PC-3 (cell line): ENCODE measurements around the gene USH1C. TPM values are rescaled to one million over a fixed set of nuclear protein-coding genes. Genes with fewer than 3 reads are reported as not detected.

Experiments used
- ATAC-seq: fragments of 200-7000 bp; cut with Tn5 transposase; 2 replicates; pipeline ENCODE4 v1.9.1; 2020; ENCODE audit warnings: mild to moderate bottlenecking, moderate library complexity
- BruUV-seq: library from RNA; stranded (reverse); fragments of 400-500 nt; replicated peaks from 2 replicates; lab custom pipeline; 2021; lab: Mats Ljungman, UMichigan
- CTCF ChIA-PET: fragments of 300-600 bp; sonication (Branson Sonifier 250); formaldehyde crosslinking; loops from one replicate; lab custom pipeline; 2022; ENCODE audit warnings: antibody characterized with exemption; lab: Charles Lee
- POLR2A ChIA-PET: fragments of 300-600 bp; sonication (Branson Sonifier 250); formaldehyde crosslinking; loops from one replicate; lab custom pipeline; 2022; ENCODE audit warnings: antibody characterized with exemption; ENCODE audit not compliant: unreplicated experiment; lab: Charles Lee
- DNase-seq: peaks from one replicate; pipeline ENCODE4 v3.0.0-alpha.2; 2015
- H2AFZ ChIP-seq: fragments of 300-600 bp; sonication (generic); 2 replicates; pipeline ENCODE4 v1.6.0; 2016; ENCODE audit warnings: antibody characterized with exemption, low read length
- H3F3A ChIP-seq: fragments of 300-600 bp; sonication (generic); one replicate; pipeline ENCODE4 v1.6.0; 2017; ENCODE audit warnings: antibody characterized with exemption, low read length, control low read depth, mild to moderate bottlenecking; ENCODE audit not compliant: unreplicated experiment
- H3K27ac ChIP-seq: fragments of 300-600 bp; sonication (generic); 2 replicates; pipeline ENCODE4 v1.5.1; 2016; ENCODE audit warnings: mild to moderate bottlenecking, low read length
- H3K27me3 ChIP-seq: fragments of 300-600 bp; sonication (generic); 2 replicates; pipeline ENCODE4 v1.6.1; 2016; ENCODE audit warnings: low read length, mixed read lengths
- H3K36me3 ChIP-seq: fragments of 300-600 bp; sonication (generic); 2 replicates; pipeline ENCODE4 v1.6.1; 2016; ENCODE audit warnings: low read depth, mixed run types, low read length, mixed read lengths
- H3K4me1 ChIP-seq: fragments of 300-600 bp; sonication (generic); 2 replicates; pipeline ENCODE4 v1.5.1; 2016; ENCODE audit warnings: low read length; ENCODE audit not compliant: insufficient read depth
- H3K4me2 ChIP-seq: fragments of 300-600 bp; sonication (generic); 2 replicates; pipeline ENCODE4 v1.6.0; 2016; ENCODE audit warnings: low read length
- H3K4me3 ChIP-seq: fragments of 300-600 bp; sonication (generic); 2 replicates; pipeline ENCODE4 v1.5.1; 2016; ENCODE audit warnings: mild to moderate bottlenecking, low read length, mixed read lengths
- H3K79me2 ChIP-seq: fragments of 300-600 bp; sonication (generic); 2 replicates; pipeline ENCODE4 v1.6.1; 2017; ENCODE audit warnings: low read length, mixed read lengths
- H3K9ac ChIP-seq: fragments of 300-600 bp; sonication (generic); 2 replicates; pipeline ENCODE4 v1.6.0; 2016; ENCODE audit warnings: mild to moderate bottlenecking, low read length
- H3K9me2 ChIP-seq: fragments of 300-600 bp; sonication (generic); replicated peaks from 2 replicates; pipeline ENCODE4 v1.6.1; 2016; ENCODE audit warnings: mixed run types, low read length, mixed read lengths
- H3K9me3 ChIP-seq: fragments of 300-600 bp; sonication (generic); 2 replicates; pipeline ENCODE4 v1.6.1; 2016; ENCODE audit warnings: low read length, mixed read lengths
- H4K20me1 ChIP-seq: fragments of 300-600 bp; sonication (generic); 2 replicates; pipeline ENCODE4 v1.6.1; 2016; ENCODE audit warnings: low read length, mixed read lengths
- EZH2 ChIP-seq: fragments of 300-600 bp; sonication (generic); IDR thresholded peaks from one replicate; pipeline ENCODE4 v1.6.1; 2017; ENCODE audit warnings: antibody characterized with exemption, mild to moderate bottlenecking, low read length; ENCODE audit not compliant: unreplicated experiment
- EZH2phosphoT487 ChIP-seq: fragments of 300-600 bp; sonication (generic); IDR thresholded peaks from 2 replicates; pipeline ENCODE4 v1.6.1; 2018; ENCODE audit warnings: mild to moderate bottlenecking, antibody characterized with exemption, low read length, borderline replicate concordance
- intact Hi-C: fragments of 100-400 bp; cut with micrococcal nuclease; formaldehyde crosslinking; loops from 2 replicates; pipeline ENCODE4 v1.9.0; 2023
- total RNA-seq: library from RNA; depleted of rRNA; stranded (reverse); fragments of >200 nt; gene quantifications from 2 replicates; pipeline ENCODE4 v1.2.3, GENCODE V29; 2014
- TF ChIP-seq, protein P1 (sequence below): fragments of 300-600 bp; sonication (generic); conservative IDR thresholded peaks from 2 replicates; pipeline ENCODE4 v1.5.1; 2017; ENCODE audit warnings: antibody characterized with exemption, low read depth, mild to moderate bottlenecking, low read length

The USH1C gene
- total RNA-seq, 1 experiment from 2014 or later: not detected

DNA sequence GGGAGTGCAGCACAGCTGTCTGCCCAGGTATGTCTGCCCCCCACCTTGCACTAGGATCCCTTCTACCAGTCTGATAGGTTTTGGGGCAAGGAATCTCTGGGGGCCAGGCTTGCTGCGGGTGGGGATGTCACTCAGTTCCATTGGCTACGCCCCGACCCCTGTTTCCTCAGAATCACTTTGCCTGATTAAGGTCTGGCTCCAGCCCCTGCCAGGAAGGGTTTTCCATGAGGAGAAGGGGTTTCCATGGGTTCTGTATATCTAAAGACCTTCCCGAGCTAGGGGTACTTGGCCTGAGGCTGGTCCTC is 16.8 kb upstream of the USH1C start:
- no peak for ATAC-seq
- CTCF ChIA-PET: no interaction called here
- no peak overlapping the region for H3K4me3 ChIP-seq

DNA sequence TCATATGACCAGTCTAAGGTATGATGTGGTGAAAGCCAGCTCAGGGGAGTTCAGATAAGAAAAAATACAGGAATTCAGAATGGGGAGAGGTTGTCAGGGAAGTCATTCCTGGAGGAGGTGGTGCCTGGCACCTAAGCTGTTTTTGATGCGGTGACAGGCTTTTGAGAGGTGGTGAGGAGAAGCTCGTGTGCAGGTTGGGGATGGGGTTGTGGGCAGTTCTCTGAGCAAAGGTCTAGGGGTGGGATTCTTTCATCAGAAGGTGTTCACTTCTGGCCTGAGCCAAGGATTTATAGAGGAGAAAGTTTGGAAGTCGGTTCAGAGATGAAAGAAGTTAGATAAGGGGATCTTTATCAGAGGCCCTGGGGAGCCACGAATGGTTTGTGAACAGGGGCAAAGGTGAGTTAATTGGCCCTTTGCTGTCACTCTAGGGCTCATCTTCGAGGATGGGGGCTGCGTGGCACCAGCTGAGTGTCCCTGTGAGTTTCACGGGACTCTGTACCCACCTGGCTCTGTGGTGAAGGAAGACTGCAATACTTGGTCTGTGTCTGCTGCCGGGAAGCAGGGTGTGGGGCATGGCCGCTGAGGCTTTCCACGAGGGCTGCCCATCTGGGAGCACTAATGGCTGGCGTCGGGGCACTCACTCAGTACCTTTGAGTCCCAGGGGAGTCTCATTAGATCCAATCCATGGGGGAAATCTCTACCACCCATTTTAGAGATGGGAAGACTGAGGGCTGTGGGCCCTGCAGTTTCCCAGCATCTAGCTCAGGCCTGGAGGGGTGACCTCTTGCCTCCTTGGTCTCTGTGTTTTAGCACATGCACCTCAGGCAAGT is 16.3 kb upstream of the USH1C start:
- H3K9ac ChIP-seq: no peak overlapping the region
- H3K36me3 ChIP-seq: no peaks in the 10 kb centered on the region
- ATAC-seq (no peak), DNase-seq (no peak)
- no peaks in the 10 kb centered on the region for H3F3A ChIP-seq
- CTCF ChIA-PET: no interaction called here
- no TSS peak for BruUV-seq
- H3K27ac ChIP-seq: no peak overlapping the region
- no peaks in the 10 kb centered on the region for H3K9me3 ChIP-seq
- no peaks in the 10 kb centered on the region for H3K4me1 ChIP-seq
- no peak overlapping the region for H3K4me3 ChIP-seq
- peaks cover 23% of the 10 kb centered on the region for H3K27me3 ChIP-seq
- intact Hi-C loops: no loop called here
- H2AFZ ChIP-seq: no peak overlapping the region
- H3K79me2 ChIP-seq: no peaks in the 10 kb centered on the region
- POLR2A ChIA-PET: no interaction called here
- no peaks in the 10 kb centered on the region for H3K9me2 ChIP-seq
- no peak overlapping the region for H3K4me2 ChIP-seq
- H4K20me1 ChIP-seq: no peaks in the 10 kb centered on the region
- TF ChIP-seq EZH2phosphoT487 (no peak), EZH2 (no peak)
- TF ChIP-seq, protein P1, sequence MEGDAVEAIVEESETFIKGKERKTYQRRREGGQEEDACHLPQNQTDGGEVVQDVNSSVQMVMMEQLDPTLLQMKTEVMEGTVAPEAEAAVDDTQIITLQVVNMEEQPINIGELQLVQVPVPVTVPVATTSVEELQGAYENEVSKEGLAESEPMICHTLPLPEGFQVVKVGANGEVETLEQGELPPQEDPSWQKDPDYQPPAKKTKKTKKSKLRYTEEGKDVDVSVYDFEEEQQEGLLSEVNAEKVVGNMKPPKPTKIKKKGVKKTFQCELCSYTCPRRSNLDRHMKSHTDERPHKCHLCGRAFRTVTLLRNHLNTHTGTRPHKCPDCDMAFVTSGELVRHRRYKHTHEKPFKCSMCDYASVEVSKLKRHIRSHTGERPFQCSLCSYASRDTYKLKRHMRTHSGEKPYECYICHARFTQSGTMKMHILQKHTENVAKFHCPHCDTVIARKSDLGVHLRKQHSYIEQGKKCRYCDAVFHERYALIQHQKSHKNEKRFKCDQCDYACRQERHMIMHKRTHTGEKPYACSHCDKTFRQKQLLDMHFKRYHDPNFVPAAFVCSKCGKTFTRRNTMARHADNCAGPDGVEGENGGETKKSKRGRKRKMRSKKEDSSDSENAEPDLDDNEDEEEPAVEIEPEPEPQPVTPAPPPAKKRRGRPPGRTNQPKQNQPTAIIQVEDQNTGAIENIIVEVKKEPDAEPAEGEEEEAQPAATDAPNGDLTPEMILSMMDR: no peak

More for the DNA sequence above, 16.8 kb upstream of the USH1C start:
- no peak for DNase-seq
- TF ChIP-seq, protein P1: no peak
- TF ChIP-seq EZH2 (no peak), EZH2phosphoT487 (no peak)
- no peak overlapping the region for H3K27ac ChIP-seq
- H3K79me2 ChIP-seq: no peaks in the 10 kb centered on the region
- no peaks in the 10 kb centered on the region for H3K4me1 ChIP-seq
- POLR2A ChIA-PET: no interaction called here
- no peak overlapping the region for H3K4me2 ChIP-seq
- H3F3A ChIP-seq: no peaks in the 10 kb centered on the region
- H3K9me2 ChIP-seq: no peaks in the 10 kb centered on the region
- intact Hi-C loops: no loop called here
- peaks cover 17% of the 10 kb centered on the region for H3K27me3 ChIP-seq
- H4K20me1 ChIP-seq: no peaks in the 10 kb centered on the region
- no peaks in the 10 kb centered on the region for H3K9me3 ChIP-seq
- no peak overlapping the region for H2AFZ ChIP-seq
- no TSS peak for BruUV-seq
- H3K36me3 ChIP-seq: no peaks in the 10 kb centered on the region
- no peak overlapping the region for H3K9ac ChIP-seq

DNA sequence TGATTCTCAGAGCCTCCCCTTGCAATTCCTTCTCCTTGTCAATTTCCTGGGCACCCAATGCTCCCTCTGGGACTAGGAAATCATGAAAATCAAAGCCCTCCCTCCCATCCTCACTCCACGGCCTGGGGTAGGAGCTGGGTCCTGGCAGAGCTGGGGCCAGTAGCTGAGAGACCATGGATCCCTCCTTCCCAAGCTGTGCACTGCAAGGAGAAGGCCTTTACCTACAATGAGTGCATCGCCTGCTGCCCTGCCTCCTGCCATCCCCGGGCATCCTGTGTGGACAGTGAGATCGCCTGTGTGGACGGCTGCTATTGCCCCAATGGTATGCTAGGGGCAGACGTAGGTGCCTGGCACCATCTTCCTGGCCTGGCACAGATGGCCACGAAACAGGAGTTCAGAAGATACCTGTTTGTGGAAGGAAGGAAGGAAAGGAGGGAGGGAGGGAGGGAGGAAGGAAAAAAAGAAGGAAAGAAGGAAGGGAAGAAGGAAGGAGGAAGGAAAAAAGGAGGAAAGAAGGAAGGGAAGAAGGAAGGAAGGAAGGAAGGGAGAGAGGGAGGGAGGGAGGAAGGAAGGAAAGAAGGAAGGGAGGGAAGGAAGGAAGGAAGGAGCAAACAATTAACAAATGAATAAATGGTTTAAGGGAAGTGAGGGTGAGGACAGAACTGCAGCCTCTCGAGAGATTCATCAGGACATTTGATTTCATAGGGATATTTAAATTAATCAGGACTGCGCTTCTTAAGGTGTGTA is 15.3 kb upstream of the USH1C start:
- BruUV-seq: no TSS peak
- Histone ChIP-seq H3K36me3 (no peaks in the 10 kb centered on the region), H4K20me1 (no peaks in the 10 kb centered on the region), H2AFZ (no peak overlapping the region), H3K9me3 (no peaks in the 10 kb centered on the region), H3K27ac (no peak overlapping the region), H3K27me3 (peaks cover 29% of the 10 kb centered on the region), H3K9ac (no peak overlapping the region), H3K79me2 (no peaks in the 10 kb centered on the region), H3K4me1 (no peaks in the 10 kb centered on the region), H3K9me2 (no peaks in the 10 kb centered on the region), H3K4me2 (no peak overlapping the region), H3F3A (no peaks in the 10 kb centered on the region), H3K4me3 (no peak overlapping the region)
- DNase-seq: no peak
- ChIA-PET POLR2A (no interaction called here), CTCF (no interaction called here)
- no peak for ATAC-seq
- intact Hi-C loops: no loop called here
- TF ChIP-seq EZH2 (no peak), EZH2phosphoT487 (no peak)
- TF ChIP-seq, protein P1: no peak
